ENCODE results near the gene APOH. TPM values are rescaled to one million over a fixed set of nuclear protein-coding genes. Genes with fewer than 3 reads are reported as not detected.

Gene APOH
- total and polyA plus RNA-seq, 7 donors = 1.3 TPM; not detected in 6

- H3K4me1 ChIP-seq = no peaks in the 10 kb centered on the region
- ATAC-seq = no peak
- no peaks in the 10 kb centered on the region for H3K27me3 ChIP-seq (ENCODE audit: insufficient read depth in 3 of 3, low read length in 2 of 3)
- peaks cover 0 to 14% of the 10 kb centered on the region in 2 donors for H3K36me3 ChIP-seq (ENCODE audit: insufficient read depth in 1 of 2, low read depth in 1 of 2)
- H3K27ac ChIP-seq = no peak overlapping the region
- intact Hi-C loops (cut with DNase I) = no loop called here
- 44 to 95% (median 69%) methylated on average over 2 of the region's 2 CpGs for WGBS, 3 donors
- no peaks in the 10 kb centered on the region for H3K9me3 ChIP-seq
- no peak for TF ChIP-seq CTCF (IDR thresholded peaks at IDR 0.05)
- no peak overlapping the region for H3K4me3 ChIP-seq
- DNase-seq = no peak
Observed at GRCh38 chr17:66172691-66173223, 56.5 kb downstream of the APOH start.

- Histone ChIP-seq H3K27me3 (ENCODE audit: insufficient read depth in 3 of 3, low read length in 2 of 3) (no peaks in the 10 kb centered on the region), H3K4me1 (no peaks in the 10 kb centered on the region), H3K36me3 (ENCODE audit: insufficient read depth in 1 of 2, low read depth in 1 of 2) (peaks cover 0 to 17% of the 10 kb centered on the region in 2 donors), H3K9me3 (no peaks in the 10 kb centered on the region), H3K27ac (no peak overlapping the region), H3K4me3 (no peak overlapping the region)
- no peak for TF ChIP-seq CTCF (IDR thresholded peaks at IDR 0.05)
- 50 to 61% (median 54%) methylated on average over 5 of the region's 5 CpGs for WGBS, 3 donors
- DNase-seq (no peak), ATAC-seq (no peak)
- intact Hi-C loops (cut with DNase I) = no loop called here
Observed at GRCh38 chr17:66172144-66172543, 57.1 kb downstream of the APOH start.

GRCh38 chr17:66171692-66172091, 57.5 kb downstream of the APOH start:
- intact Hi-C loops (cut with DNase I) = no loop called here
- no peak overlapping the region for H3K27ac ChIP-seq
- no peaks in the 10 kb centered on the region for H3K9me3 ChIP-seq
- no peak overlapping the region for H3K4me3 ChIP-seq
- TF ChIP-seq CTCF (IDR thresholded peaks at IDR 0.05) = no peak
- DNase-seq (no peak), ATAC-seq (peak in 1 of 4 donors; percentile 54)
- no peaks in the 10 kb centered on the region for H3K27me3 ChIP-seq (ENCODE audit: insufficient read depth in 3 of 3, low read length in 2 of 3)
- peaks cover 0 to 20% of the 10 kb centered on the region in 2 donors for H3K36me3 ChIP-seq (ENCODE audit: insufficient read depth in 1 of 2, low read depth in 1 of 2)
- WGBS, 3 donors = 18 to 23% (median 23%) methylated on average over 3 of the region's 3 CpGs
- no peaks in the 10 kb centered on the region for H3K4me1 ChIP-seq

- ATAC-seq = no peak
- no peak overlapping the region for H3K4me3 ChIP-seq
- no peak overlapping the region for H3K27ac ChIP-seq
- H3K27me3 ChIP-seq (ENCODE audit: insufficient read depth in 3 of 3, low read length in 2 of 3) = no peaks in the 10 kb centered on the region
- no peaks in the 10 kb centered on the region for H3K9me3 ChIP-seq
- H3K4me1 ChIP-seq = no peaks in the 10 kb centered on the region
- intact Hi-C loops (cut with DNase I) = no loop called here
- no peak for TF ChIP-seq CTCF (IDR thresholded peaks at IDR 0.05)
- no peak for DNase-seq
- H3K36me3 ChIP-seq (ENCODE audit: insufficient read depth in 1 of 2, low read depth in 1 of 2) = peaks cover 0 to 20% of the 10 kb centered on the region in 2 donors
Observed at GRCh38 chr17:66171172-66171571, 58.0 kb downstream of the APOH start.

GRCh38 chr17:66169839-66170238, 59.4 kb downstream of the APOH start:
- 28 to 38% (median 33%) methylated on average over 3 of the region's 3 CpGs for WGBS, 3 donors
- Histone ChIP-seq H3K4me1 (no peaks in the 10 kb centered on the region), H3K27ac (no peak overlapping the region), H3K27me3 (ENCODE audit: insufficient read depth in 3 of 3, low read length in 2 of 3) (no peaks in the 10 kb centered on the region), H3K36me3 (ENCODE audit: insufficient read depth in 1 of 2, low read depth in 1 of 2) (peaks cover 0 to 12% of the 10 kb centered on the region in 2 donors), H3K4me3 (no peak overlapping the region), H3K9me3 (no peaks in the 10 kb centered on the region)
- intact Hi-C loops (cut with DNase I) = loop anchor here (5.0 to 10.0 kb wide), 3 partner anchors 875 to 938 kb away; no protein-coding TSS in a partner anchor
- ATAC-seq (peak; percentile 21 to 60 (median 44)), DNase-seq (no peak)
- no peak for TF ChIP-seq CTCF (IDR thresholded peaks at IDR 0.05)
